ENCODE results near the gene EXOC4.
A peak's percentile ranks its signal among the peaks of the same experiment; 100 is the strongest.

- TF ChIP-seq CTCF (IDR thresholded peaks at IDR 0.05; ENCODE audit: extremely low read depth in 1 of 2, insufficient read depth in 1 of 2, low read depth in 1 of 2, low read length in 2 of 2) (no peak), POLR2A (IDR thresholded peaks at IDR 0.05; ENCODE audit: low read depth, low read length) (no peak), MAX (IDR thresholded peaks at IDR 0.05; ENCODE audit: insufficient read depth, insufficient read length) (no peak), JUN (IDR thresholded peaks at IDR 0.05; ENCODE audit: borderline replicate concordance, insufficient read depth, insufficient read length, low read depth) (no peak), FOS (IDR thresholded peaks at IDR 0.05; ENCODE audit: borderline replicate concordance, insufficient read depth, low read length) (peak; percentile 7), EZH2 (IDR thresholded peaks at IDR 0.05; ENCODE audit: borderline replicate concordance, low read depth, low read length, severe bottlenecking) (no peak)
Observed at GRCh38 chr7:133355325-133355708, 102.4 kb downstream of the EXOC4 start.
